Stimulated activated CD8-positive, alpha-beta memory T cell treated with anti-CD3 and anti-CD28 coated beads, Interleukin-4, amount 100 ng/mL, for 4 hours (primary cell): Measurements from ENCODE around the gene PRR5.

ENCODE experiments used
- DNase-seq, 2 donors: peaks; one replicate each; pipeline ENCODE4 v3.0.0-alpha.2; 2020; ENCODE audit warnings: low read depth in 2 of 2, low spot score in 1 of 2

The PRR5 gene

GRCh38 chr22:44752285-44753188, 50.5 kb downstream of the PRR5 start, which contains the start of gene ARHGAP8:
Gene ARHGAP8 (plus strand): TSS chr22:44752575. CDS start chr22:44786528, 33,953 bp downstream.
- DNase-seq = no peak

- no peak for DNase-seq
Measured at GRCh38 chr22:44753189-44754042, 51.4 kb downstream of the PRR5 start.

GRCh38 chr22:44754998-44755397, 53.0 kb downstream of the PRR5 start:
- no peak for DNase-seq

GRCh38 chr22:44755417-44755816, 53.4 kb downstream of the PRR5 start:
- DNase-seq = no peak

- DNase-seq = no peak
Measured at GRCh38 chr22:44755956-44756361, 54.0 kb downstream of the PRR5 start.

GRCh38 chr22:44758344-44758973, 56.5 kb downstream of the PRR5 start:
- no peak for DNase-seq

- no peak for DNase-seq
Measured at GRCh38 chr22:44759001-44759400, 57.0 kb downstream of the PRR5 start.

GRCh38 chr22:44759430-44760310, 57.7 kb downstream of the PRR5 start:
- no peak for DNase-seq

- no peak for DNase-seq
Measured at GRCh38 chr22:44760476-44760875, 58.5 kb downstream of the PRR5 start.

- DNase-seq = no peak
Measured at GRCh38 chr22:44761025-44761424, 59.0 kb downstream of the PRR5 start.

- no peak for DNase-seq
Measured at GRCh38 chr22:44764373-44764772, 62.4 kb downstream of the PRR5 start.

- DNase-seq = no peak
Measured at GRCh38 chr22:44764974-44765373, 63.0 kb downstream of the PRR5 start.

- no peak for DNase-seq
Measured at GRCh38 chr22:44765571-44766285, 63.7 kb downstream of the PRR5 start.

- DNase-seq = no peak
Measured at GRCh38 chr22:44773082-44773481, 71.1 kb downstream of the PRR5 start.

- DNase-seq = no peak
Measured at GRCh38 chr22:44775862-44776261, 73.9 kb downstream of the PRR5 start.

GRCh38 chr22:44776605-44777363, 74.8 kb downstream of the PRR5 start:
- DNase-seq = no peak

GRCh38 chr22:44777364-44777755, 75.4 kb downstream of the PRR5 start:
- DNase-seq = no peak

GRCh38 chr22:44780876-44781449, 79.0 kb downstream of the PRR5 start:
- DNase-seq = no peak
